Forelimb muscle (tissue), 1 donor: Measurements from ENCODE around the gene ZBTB22. TPM values are rescaled to one million over a fixed set of nuclear protein-coding genes. Genes with fewer than 3 reads are reported as not detected.
"Not testable (repeated sequence)": the region's sequence is repeated elsewhere in the genome, so short reads cannot be mapped to it uniquely, and the experiment has no call there.

ENCODE experiments used
- DNase-seq: peaks from one replicate; pipeline ENCODE4 v3.0.0-alpha.2; 2013; ENCODE audit warnings: low read depth
- polyA plus RNA-seq: library from polyadenylated mRNA; unstranded; fragments of 120-200 nt; gene quantifications from one replicate; pipeline ENCODE4 v1.2.1, GENCODE V29; 2013; ENCODE audit not compliant: insufficient read length

ZBTB22 gene
- polyA plus RNA-seq, 1 donor, result 13.4 TPM

GRCh38 chr6:33279257-33279695 lies 38.3 kb downstream of the ZBTB22 start:
- DNase-seq, result no peak

- no peak for DNase-seq
Observed at GRCh38 chr6:33278810-33279209, 38.7 kb downstream of the ZBTB22 start.

GRCh38 chr6:33278392-33278741 lies 39.2 kb downstream of the ZBTB22 start:
- DNase-seq, result no peak

GRCh38 chr6:33277663-33278391 lies 39.7 kb downstream of the ZBTB22 start:
- no peak for DNase-seq

- no peak for DNase-seq
Observed at GRCh38 chr6:33276864-33277662, 40.5 kb downstream of the ZBTB22 start, which contains the start of gene B3GALT4. Gene B3GALT4 (plus strand): TSS chr6:33277123. CDS start chr6:33277420, 297 bp downstream.

- no peak for DNase-seq
Observed at GRCh38 chr6:33276581-33276863, 41.0 kb downstream of the ZBTB22 start.

- not testable (repeated sequence) for DNase-seq
Observed at GRCh38 chr6:33275795-33276580, 41.6 kb downstream of the ZBTB22 start.

- DNase-seq, result no peak
Observed at GRCh38 chr6:33273924-33274902, 43.3 kb downstream of the ZBTB22 start.

- no peak for DNase-seq
Observed at GRCh38 chr6:33273129-33273923, 44.2 kb downstream of the ZBTB22 start.

GRCh38 chr6:33272275-33273128 lies 45.0 kb downstream of the ZBTB22 start:
- DNase-seq, result no peak

GRCh38 chr6:33271468-33272274 lies 45.9 kb downstream of the ZBTB22 start, which contains the start of the genes RPS18 and VPS52:
Gene RPS18 (plus strand): TSS chr6:33272075. CDS start chr6:33272120, 45 bp downstream.
Gene VPS52 (minus strand): TSS chr6:33271876. CDS start chr6:33271675, 201 bp downstream.
- DNase-seq, result peak; percentile 99

- no peak for DNase-seq
Observed at GRCh38 chr6:33271117-33271467, 46.5 kb downstream of the ZBTB22 start.

Other genes with a start within 250 kb of the ZBTB22 start
- 15.1 TPM for gene HLA-DPA1, start 244.1 kb downstream of the ZBTB22 start, polyA plus RNA-seq
- gene HLA-DPB1, start 241.8 kb downstream of the ZBTB22 start, polyA plus RNA-seq, result 9.5 TPM
- 41.7 TPM for gene COL11A2, start 125.3 kb downstream of the ZBTB22 start, polyA plus RNA-seq
- gene RXRB, start 117.1 kb downstream of the ZBTB22 start, polyA plus RNA-seq, result 40.7 TPM
- 75.0 TPM for gene SLC39A7, start 116.9 kb downstream of the ZBTB22 start, polyA plus RNA-seq
- 11.6 TPM for gene HSD17B8, start 113.1 kb downstream of the ZBTB22 start, polyA plus RNA-seq
- gene RING1, start 109.2 kb downstream of the ZBTB22 start, polyA plus RNA-seq, result 29.4 TPM
- gene VPS52, start 45.9 kb downstream of the ZBTB22 start, polyA plus RNA-seq, result 45.3 TPM
- gene RPS18, start 45.7 kb downstream of the ZBTB22 start, polyA plus RNA-seq, result 4,951 TPM
- gene B3GALT4, start 40.6 kb downstream of the ZBTB22 start, polyA plus RNA-seq, result 1.6 TPM
- gene WDR46, start 28.5 kb downstream of the ZBTB22 start, polyA plus RNA-seq, result 52.7 TPM
- gene PFDN6, start 28.1 kb downstream of the ZBTB22 start, polyA plus RNA-seq, result 43.7 TPM
- gene RGL2, start 18.8 kb downstream of the ZBTB22 start, polyA plus RNA-seq, result 54.4 TPM
- gene TAPBP, start 3.7 kb downstream of the ZBTB22 start, polyA plus RNA-seq, result 20.3 TPM
- 29.5 TPM for gene DAXX, start 5.2 kb upstream of the ZBTB22 start, polyA plus RNA-seq
- gene KIFC1, start 74.1 kb upstream of the ZBTB22 start, polyA plus RNA-seq, result 18.0 TPM
- gene PHF1, start 93.3 kb upstream of the ZBTB22 start, polyA plus RNA-seq, result 48.4 TPM
- 123 TPM for gene CUTA, start 100.4 kb upstream of the ZBTB22 start, polyA plus RNA-seq
- 28.1 TPM for gene SYNGAP1, start 102.3 kb upstream of the ZBTB22 start, polyA plus RNA-seq
- 5.8 TPM for gene ZBTB9, start 136.8 kb upstream of the ZBTB22 start, polyA plus RNA-seq